GM04503 (cell line): Measurements from ENCODE around the gene MIA3.
"Not testable (repeated sequence)": the region's sequence is repeated elsewhere in the genome, so short reads cannot be mapped to it uniquely, and the experiment has no call there.

Experiments
- DNase-seq: peaks from one replicate; pipeline ENCODE4 v3.0.0-alpha.2; 2012; ENCODE audit warnings: low read depth

MIA3 gene

DNA sequence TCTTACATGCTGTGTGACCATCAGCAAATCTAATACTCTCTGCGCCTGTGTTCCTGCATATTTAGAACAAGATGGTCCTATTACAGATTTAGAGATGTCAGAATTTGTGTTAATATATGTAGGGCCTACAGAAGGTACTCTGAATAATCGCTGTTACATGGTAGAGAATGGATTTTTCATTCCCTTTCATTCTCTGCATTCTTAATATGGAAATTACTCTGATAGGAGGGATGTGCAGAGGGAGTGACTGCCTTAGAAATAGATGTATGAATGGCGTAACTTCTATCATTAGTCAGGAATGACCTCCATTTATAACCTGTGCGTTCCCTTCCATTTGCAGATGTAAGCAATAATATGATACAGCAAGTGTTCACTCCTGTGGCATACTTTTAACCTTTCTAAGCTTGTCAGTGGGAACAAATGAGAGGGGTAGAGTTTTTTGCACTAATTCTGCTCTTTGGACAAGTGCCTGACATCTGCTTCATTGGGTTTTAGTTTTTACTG lies 45.6 kb downstream of the MIA3 start:
- no peak for DNase-seq

DNA sequence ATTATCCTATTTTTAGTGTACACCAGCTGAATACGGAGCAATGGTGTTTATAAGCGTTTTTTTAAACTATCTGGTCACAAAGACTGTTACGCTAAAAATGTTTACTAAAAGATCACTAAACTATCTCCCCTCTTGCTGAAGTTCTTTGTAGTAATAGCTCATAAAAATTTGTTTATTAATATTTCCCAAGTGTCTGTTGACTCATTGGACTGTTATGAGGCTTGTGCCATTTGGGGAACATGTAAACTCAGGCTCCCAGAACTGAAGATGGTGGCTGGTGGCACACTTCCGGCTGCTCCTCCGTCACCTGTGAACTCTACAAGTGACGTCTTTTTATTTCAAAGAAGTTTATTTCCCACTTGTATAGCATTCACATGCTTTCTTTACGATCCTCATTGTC lies 48.1 kb downstream of the MIA3 start:
- no peak for DNase-seq

DNA sequence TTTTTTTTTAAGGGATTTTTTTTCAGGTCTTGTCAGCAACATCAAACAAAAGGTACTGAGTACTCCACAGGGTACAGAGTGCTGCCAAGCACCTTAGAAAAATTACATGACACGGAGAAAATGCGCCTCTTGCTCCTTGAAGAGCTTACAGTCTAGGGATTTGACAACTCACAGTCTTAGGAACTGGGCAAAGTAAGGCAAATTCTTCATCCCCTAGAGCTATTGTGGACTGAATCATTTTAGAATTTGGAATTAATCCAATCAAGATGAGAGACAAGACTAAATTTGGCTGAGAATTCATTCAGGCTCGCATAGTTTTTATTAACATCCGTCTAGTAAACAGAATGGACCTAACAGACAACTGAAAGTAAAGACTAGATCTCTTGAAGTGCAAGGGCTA lies 50.3 kb downstream of the MIA3 start:
- not testable (repeated sequence) for DNase-seq

DNA sequence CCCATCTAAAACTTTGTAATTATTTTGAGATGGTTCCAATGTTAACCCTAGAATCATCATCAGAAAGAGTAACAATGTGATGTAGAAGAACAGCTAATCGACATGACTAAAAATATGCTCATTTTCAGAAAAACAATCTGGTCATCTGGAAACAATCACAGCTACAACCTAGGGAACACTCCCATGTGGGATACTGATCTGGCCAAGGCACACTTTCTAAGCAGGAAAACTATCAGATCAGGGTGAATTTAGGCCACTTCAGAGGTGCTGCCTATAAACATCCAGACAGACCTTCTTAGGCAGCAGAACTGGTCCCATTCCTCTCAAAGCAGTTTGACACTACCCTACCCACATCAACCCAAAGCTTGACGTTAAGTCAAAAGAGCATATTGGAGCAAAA lies 51.2 kb downstream of the MIA3 start:
- not testable (repeated sequence) for DNase-seq

DNA sequence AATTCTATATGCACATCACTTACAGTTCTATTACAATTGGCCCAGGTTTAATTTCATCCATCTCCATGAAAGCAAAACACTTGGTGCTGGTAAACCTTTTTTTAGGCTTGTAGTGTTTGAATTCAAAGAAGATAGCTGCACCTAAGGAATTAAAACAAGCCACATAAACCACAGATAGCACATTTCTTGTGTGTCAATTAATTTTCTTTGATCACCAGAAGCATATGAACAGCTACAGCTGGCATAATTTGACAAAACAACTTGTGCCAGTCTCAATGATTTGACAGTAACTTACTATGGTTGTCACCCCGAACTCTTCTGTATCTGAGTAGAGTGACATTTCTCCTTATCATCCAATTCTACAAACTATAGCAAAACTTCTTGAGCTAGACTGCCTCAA lies 52.2 kb downstream of the MIA3 start:
- no peak for DNase-seq

DNA sequence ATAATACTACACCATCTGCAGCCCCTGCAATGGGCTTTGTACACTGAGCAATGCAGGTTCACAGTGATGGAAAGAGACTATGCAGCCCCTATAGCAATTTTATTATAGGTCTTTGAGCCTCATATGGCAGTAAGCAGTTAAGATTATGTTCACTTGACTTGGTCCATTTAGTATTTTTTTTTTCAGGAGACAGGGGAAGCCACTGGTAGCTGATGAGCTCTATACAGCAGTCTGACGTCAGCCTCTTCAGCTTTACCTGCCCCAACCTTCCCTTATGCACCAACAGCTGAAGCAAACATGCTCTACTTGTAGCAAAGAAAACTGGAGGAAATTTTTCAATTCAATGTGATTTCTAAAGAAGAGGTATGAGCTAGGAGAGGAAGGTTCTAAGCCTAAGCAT lies 62.2 kb downstream of the MIA3 start:
- DNase-seq, result no peak

DNA sequence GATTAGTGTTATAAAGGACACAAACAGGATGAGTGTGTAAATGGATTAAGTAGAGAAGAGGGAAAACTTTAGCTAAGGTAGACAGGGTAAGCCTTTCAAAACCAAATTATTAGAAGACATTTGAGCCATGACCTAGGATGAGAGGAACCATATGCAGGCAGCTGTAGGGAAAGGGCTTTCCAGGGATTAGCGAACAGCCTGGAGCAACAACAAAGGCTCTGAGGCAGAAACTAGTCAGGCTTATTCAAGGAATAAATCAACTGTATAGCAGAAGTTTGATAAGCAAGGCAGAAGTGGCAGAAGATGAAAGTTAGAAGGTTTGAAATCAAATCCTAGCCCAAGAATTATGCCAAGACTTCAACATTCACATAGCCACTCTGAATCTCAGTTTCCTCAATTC lies 73.1 kb downstream of the MIA3 start:
- no peak for DNase-seq

DNA sequence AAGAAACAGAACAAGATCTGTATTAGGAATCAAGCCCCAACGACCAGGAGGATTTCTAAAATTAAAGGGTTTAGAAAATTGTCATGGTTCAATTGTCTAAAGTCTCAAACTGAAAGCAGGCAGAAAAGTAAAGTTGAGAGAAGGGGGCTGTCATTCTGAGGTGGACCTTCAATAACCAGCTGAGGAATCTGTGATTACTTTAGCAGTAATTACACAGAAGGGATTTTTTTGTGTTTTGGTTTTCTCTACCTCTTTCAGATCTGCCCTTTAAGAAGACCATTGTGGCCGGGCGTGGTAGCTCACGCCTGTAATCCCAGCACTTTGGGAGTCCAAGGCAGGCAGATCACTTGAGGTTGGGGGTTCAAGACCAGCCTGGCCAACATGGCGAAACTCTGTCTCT lies 77.0 kb downstream of the MIA3 start:
- DNase-seq, result no peak

DNA sequence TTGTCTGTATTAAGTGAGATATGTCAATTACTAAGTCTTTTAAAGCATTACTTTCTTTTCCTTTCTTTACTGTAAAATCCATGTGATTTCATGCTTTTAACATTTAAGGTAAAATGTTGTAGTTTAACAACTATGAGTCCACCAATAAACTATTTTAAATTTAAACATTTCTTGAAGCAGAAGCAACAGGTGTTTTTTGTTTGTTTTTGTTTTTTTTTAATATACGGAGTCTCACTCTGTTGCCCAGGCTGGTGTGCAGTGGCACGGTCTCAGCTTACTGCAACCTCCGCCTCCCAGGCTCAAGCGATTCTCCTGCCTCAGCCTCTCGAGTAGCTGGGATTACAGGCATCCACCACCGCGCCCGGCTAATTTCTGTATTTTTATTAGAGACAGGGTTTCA lies 78.8 kb downstream of the MIA3 start:
- DNase-seq, result no peak

DNA sequence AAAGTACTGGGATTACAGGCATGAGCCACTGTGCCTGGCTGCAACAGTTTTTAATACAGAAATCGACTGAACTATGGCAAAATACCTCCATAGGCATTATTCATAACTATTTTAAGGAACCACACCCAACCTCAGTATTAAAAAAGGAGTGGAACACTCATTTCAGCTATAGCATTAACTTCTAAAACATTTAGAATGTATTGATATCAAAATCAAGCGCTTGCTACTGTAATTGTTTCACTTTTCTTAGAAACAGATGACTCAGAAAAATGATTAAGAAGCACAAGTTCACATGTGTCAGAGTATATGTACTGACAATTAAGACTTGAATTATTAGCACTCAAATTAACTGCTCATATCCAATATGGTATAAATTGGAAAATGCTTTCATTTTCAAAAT lies 79.3 kb downstream of the MIA3 start:
- DNase-seq, result no peak

DNA sequence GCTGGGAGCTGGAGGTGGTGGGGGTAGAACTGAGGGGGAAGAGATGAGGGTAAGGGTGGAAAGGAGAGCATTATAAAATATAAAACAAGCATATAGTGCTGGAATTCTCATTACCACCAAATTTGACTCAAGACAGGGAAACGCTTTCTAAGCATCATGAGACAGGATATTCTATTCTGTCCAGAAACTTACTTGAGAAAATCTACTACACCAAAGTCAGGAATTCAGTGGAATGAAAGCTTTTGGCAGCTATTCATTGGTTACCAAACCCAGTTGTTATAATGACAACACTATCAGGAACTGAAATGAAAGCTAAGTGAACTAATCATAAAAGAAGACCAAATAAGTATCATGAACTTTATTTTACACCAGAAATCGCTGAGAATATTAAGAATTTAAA lies 79.9 kb downstream of the MIA3 start:
- peak; percentile 48 for DNase-seq

DNA sequence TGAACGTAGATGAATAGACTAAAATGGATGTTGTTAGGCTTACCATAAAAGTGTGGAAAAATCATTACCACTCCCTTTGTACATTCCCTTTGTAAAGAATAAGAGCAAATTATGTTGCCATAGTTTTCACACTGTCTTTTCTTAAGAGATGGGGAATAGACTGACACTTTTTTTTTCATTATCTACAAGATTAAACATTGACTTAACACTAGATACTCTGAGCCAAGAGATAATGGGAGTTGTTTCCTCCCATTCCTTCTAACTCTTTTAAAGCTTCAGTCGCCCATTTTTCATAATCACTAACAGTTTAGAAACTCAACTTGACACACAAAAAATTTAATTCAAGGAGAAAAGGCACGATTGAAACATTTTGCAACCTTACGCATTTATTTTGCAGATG lies 84.3 kb downstream of the MIA3 start:
- DNase-seq, result no peak

DNA sequence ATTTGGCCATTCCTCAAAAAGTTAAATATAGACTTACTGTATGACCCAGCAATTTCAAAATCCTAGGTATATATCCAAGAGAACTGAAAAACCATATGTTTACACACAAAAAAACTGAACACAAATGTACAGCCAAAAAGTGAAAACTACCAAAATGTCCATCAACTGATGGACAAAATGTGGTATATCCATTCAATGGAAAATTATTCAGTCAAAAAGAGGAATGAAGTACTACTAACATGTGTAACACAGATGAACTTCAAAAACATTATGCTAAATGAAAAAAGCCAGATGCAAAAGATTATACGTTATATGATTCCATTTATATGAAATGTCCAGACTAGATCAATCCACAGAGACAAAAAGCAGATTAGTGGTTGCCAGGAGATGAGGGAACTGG lies 86.4 kb downstream of the MIA3 start:
- DNase-seq, result no peak

DNA sequence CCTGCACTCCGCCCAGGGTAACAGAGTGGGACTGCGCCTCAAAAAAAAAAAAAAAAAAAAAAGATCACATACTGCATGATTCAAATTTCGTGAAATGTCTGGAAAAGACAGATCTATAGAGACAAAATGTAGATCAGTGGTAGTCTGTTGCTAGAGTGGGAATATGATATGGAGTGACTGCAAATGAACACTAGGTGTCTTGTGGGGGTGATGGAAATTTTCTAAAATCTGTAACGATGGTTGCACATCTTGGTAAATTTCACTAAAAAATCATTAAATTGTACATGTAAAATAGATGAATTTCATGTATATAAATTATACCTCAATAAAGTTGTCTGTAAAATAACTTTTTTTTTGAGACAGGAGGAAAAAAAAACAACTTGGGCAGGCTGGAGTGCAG lies 88.9 kb downstream of the MIA3 start:
- no peak for DNase-seq

DNA sequence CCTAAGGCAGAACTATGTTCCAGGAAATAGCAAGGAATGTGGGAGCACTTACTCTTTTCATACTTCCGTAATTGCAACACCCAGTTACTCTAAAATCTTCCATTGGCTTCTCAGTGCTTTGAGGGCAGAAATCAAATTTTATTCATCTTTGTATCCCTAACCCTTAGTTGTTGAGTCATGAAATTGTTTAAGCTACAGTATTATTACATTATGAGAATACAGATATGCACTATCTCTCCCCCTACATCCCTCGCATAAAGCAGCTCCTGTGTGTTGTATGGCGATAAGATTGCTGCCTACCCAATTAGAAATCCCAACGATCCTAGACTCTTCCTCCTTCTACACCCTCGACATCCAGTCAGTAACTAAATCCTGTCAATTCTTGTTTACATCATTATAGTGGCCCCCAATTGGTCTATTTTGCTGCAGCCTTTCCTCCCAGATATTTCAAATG lies 91.8 kb downstream of the MIA3 start:
- DNase-seq, result no peak

DNA sequence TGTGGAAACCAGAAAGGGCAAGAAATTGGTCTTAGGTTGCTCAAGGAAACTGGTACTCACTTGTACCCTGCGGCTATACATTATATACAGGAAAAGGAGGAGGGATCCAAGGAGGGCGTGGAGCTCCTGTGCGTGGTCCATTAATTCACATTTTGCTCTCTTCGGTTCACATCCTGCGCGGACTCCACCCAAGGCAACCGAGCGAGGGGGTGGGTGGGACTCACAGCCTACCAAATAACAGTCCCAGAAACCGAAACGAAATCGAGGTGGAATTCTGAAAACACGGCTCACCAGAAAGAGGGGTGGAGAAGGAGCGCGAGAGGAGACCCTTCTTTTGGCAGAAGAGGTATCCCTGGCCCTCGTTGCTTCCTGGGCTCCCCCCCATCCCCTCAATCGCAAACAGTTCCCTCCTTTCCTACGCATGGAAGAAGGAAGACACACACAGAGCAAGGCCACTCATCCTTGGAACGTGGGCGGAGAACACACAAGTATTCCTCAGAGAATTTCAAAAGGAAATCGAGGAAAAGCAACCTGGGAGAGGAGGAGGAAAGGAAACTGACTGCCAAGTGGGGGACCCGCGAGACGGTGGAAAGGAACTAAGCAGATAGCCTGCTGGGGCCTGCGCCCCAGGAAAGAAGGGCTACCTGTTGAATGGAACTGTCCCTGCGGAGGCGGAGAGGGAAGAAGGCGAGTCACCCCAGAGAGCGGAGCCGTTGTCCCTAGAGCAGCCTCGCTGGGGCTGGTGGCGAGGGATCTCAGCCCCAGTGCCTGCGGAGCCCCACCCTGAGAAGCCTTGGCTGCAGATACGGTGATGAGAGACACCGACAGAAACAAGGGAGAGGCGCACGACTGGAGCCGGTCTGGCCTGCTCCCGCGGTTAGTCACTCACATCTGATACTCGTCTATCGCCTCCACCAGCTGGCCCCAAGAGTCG lies 93.7 kb downstream of the MIA3 start:
- DNase-seq, result no peak

DNA sequence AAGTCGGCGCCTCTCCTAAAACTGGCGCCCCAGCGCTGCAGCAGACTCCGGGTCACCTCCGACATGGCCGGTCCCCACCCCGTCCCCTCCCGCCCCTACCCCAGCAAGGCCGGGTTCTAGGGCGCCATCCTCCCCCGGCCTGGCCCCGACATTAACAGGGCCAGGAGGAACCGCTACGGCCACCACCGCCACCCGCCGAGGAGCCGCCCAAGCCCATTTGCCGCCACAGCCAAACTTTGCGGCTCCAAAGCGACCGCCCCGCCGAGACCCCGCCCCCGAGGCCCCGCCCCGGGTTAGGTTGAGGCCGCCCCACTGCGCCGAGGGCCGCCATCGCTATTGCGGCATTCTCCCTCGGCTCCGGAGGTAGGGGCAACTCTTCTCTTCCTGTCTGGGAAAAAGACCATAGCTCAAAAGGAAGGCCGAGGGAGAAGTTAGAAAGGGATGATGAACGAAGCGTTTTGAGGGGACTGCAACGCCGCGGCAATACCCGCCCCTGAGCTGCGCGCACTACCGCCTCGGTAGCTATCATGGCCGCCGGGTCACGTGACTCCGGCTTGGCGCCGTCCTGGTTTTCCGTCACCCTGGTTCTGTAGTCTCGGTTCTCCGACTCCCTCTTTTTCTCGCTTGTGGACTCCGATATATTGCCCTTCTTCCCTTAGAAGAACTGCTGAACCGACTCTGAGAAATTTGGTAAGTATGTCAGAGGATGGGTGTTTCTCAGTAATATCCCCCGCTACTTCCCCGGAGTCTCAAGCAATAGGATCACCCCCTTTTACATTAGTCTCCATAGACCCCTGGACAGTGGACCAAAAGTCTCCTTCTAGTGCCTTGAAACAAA lies 94.6 kb downstream of the MIA3 start, which contains the start of the genes AIDA and BROX:
AIDA (minus strand) TSS at position 239 of the 838 bp plus-strand sequence; CDS start at position 65, 174 bp downstream.
BROX (plus strand) TSS at position 312 of the 838 bp plus-strand sequence. CDS start 3,136 bp downstream, outside the sequence.
- peak; percentile 42 for DNase-seq

DNA sequence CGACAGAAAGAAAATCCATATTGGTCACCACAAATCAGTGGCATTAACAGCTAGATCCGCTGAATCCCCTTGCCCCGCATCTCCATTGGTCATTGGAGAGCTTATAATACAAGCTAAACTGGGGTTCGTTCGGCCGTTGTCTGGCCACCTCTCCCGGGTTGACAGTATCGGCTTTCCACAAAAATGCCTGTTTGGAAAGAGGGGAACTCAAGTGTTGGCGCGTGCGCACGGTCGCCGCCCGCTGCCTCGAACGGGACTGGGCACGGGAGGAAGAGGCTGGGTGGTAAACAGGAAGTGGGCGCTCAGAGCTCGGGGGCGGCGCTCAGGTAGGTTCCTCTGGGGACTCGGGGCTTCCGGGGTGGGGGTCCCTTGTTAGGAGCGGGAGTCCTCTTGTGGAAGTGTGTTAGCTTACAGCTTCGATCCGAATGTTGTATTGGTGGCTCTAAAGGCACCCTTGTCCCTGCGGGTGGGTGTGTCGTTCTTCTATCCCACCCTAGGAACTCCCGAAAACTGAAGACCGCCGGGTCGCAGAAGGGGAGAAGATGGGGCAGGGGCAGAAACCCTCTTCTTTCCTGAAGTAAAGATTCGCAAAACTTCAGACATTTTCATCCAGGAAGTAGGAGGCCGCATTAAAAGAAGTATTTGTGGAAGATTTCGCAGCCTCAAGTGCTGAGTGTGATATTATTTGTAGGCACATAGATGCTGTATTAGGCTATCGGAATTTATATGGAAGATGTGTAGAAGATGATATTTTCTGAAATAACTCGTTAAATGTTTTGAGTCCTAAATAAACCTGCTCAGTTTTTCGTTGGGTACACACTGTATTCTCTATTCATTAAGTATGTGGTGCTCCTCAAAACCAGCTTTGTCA lies 95.4 kb downstream of the MIA3 start:
- peak; percentile 87 for DNase-seq

DNA sequence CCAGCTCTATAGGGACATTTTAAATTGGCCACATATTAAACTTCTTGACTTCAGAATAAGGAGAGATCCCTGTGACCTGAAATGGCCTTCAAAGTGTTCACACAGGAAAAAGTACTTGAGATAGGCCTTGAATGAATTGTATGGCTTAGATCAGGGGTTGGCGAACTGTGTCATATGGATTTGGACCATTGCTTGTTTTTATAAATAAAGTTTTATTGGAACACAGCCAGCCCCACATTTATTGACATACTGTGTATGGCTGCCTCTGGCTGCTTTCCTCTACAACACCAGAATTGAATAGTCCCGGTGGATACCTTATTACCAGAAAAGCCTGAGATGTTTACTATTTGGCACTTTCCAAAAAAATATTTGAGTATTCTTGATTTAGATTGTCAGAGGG lies 98.5 kb downstream of the MIA3 start:
- DNase-seq, result no peak
